22Rv1 (cell line): ENCODE results near the gene HPS1.

Source experiments
- ZFX ChIP-seq: fragments of 450-650 bp; IDR thresholded peaks from 2 replicates; pipeline ENCODE4 v1.6.1; 2017; ENCODE audit warnings: antibody characterized with exemption, borderline replicate concordance
- TF ChIP-seq, protein P1 (sequence below): fragments of 450-650 bp; IDR thresholded peaks from 2 replicates; pipeline ENCODE4 v1.5.1; 2017; ENCODE audit warnings: mild to moderate bottlenecking

DNA sequence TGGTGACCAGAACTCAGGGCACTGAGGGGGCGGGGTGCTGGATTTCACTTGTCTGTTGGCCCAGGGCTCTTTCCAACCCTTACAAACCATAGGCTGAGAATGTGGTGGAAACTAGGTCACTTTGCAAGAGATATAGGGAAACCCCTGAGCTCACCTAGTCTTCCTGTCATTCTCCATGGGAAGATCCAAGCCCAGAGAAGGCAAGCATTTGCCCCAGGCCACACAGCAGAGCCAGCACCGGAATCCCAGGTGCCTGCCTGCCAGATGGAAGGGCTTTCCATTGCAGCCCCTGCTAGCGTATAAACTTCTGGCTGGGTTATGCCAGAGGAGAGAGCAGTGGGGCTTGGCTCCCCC lies 32.2 kb downstream of the HPS1 start:
- TF ChIP-seq, protein P1, sequence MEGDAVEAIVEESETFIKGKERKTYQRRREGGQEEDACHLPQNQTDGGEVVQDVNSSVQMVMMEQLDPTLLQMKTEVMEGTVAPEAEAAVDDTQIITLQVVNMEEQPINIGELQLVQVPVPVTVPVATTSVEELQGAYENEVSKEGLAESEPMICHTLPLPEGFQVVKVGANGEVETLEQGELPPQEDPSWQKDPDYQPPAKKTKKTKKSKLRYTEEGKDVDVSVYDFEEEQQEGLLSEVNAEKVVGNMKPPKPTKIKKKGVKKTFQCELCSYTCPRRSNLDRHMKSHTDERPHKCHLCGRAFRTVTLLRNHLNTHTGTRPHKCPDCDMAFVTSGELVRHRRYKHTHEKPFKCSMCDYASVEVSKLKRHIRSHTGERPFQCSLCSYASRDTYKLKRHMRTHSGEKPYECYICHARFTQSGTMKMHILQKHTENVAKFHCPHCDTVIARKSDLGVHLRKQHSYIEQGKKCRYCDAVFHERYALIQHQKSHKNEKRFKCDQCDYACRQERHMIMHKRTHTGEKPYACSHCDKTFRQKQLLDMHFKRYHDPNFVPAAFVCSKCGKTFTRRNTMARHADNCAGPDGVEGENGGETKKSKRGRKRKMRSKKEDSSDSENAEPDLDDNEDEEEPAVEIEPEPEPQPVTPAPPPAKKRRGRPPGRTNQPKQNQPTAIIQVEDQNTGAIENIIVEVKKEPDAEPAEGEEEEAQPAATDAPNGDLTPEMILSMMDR = no peak
- no peak for TF ChIP-seq ZFX
